ENCODE results near the gene FCN1. TPM values are rescaled to one million over a fixed set of nuclear protein-coding genes. Genes with fewer than 3 reads are reported as not detected.

The FCN1 gene
- total and polyA plus RNA-seq, 9 of the 15 experiments (the other 6 are each of a cell fraction or from before 2014, with no cell fraction given) = not detected

GRCh38 chr9:134855900-134856377 is 61.8 kb downstream of the FCN1 start (continued):
- no peak for TF ChIP-seq KDM4B (IDR thresholded peaks at IDR 0.05; ENCODE audit: borderline replicate concordance in 2 of 2, low read depth in 1 of 2)

Small RNAs within 50 kb of the gene (small RNA-seq; reads per million reads assigned to genes)
- not detected for gene AL603650.1

Other genes starting within 250 kb of the FCN1 start
- gene FCN2, start 37.1 kb downstream of the FCN1 start, total RNA-seq (2014; rRNA removed) = not detected in 2 replicates
- not detected in 2 replicates for gene FCN2, start 37.1 kb downstream of the FCN1 start, total RNA-seq (2014; rRNA removed; fragmentation: Illumina TruSeq; extraction: Trizol)
- gene FCN2, start 37.1 kb downstream of the FCN1 start, total RNA-seq (2015; rRNA removed; fragmentation: Illumina TruSeq; extraction: Trizol) = not detected in 2 replicates
- gene FCN2, start 37.1 kb downstream of the FCN1 start, total RNA-seq (2021) = not detected in 2 replicates
- gene FCN2, start 37.1 kb downstream of the FCN1 start, polyA plus RNA-seq (2011; rRNA removed) = not detected in 2 replicates
- gene FCN2, start 37.1 kb downstream of the FCN1 start, polyA plus RNA-seq (2014; fragmentation: Illumina TruSeq; extraction: Trizol) = not detected in 2 replicates
- not detected for gene FCN2, start 37.1 kb downstream of the FCN1 start, polyA plus RNA-seq (2014; fragmentation: Nextera tagmentation; extraction: Ambion mirVana)
- gene FCN2, start 37.1 kb downstream of the FCN1 start, polyA plus RNA-seq (2014; rRNA removed) = not detected in 2 replicates
- not detected in 2 replicates for gene OLFM1, start 169.8 kb upstream of the FCN1 start, total RNA-seq (2014; rRNA removed)
- gene OLFM1, start 169.8 kb upstream of the FCN1 start, total RNA-seq (2014; rRNA removed; fragmentation: Illumina TruSeq; extraction: Trizol) = not detected in 2 replicates
- not detected in 2 replicates for gene OLFM1, start 169.8 kb upstream of the FCN1 start, total RNA-seq (2015; rRNA removed; fragmentation: Illumina TruSeq; extraction: Trizol)
- gene OLFM1, start 169.8 kb upstream of the FCN1 start, total RNA-seq (2021) = not detected in 2 replicates
- not detected in 2 replicates for gene OLFM1, start 169.8 kb upstream of the FCN1 start, polyA plus RNA-seq (2011; rRNA removed)
- not detected in 2 replicates for gene OLFM1, start 169.8 kb upstream of the FCN1 start, polyA plus RNA-seq (2014; fragmentation: Illumina TruSeq; extraction: Trizol)
- not detected for gene OLFM1, start 169.8 kb upstream of the FCN1 start, polyA plus RNA-seq (2014; fragmentation: Nextera tagmentation; extraction: Ambion mirVana)
- not detected in 2 replicates for gene OLFM1, start 169.8 kb upstream of the FCN1 start, polyA plus RNA-seq (2014; rRNA removed)